Spleen (tissue), 7 donors: ENCODE data around the gene PVALEF.

Experiments used
- POLR2AphosphoS5 ChIP-seq, 3 donors: sonication (generic); formaldehyde crosslinking; IDR thresholded peaks; one replicate each; pipeline ENCODE4 v1.5.1; 2017; ENCODE audit warnings: antibody characterized with exemption in 3 of 3
- TF ChIP-seq, protein P1 (sequence below), 11 experiments: fragments of 200-600 bp in 7 of 11; fragments of 450-650 bp in 4 of 11; sonication (generic) in 4 of 11; IDR thresholded peaks in 8 of 11; conservative IDR thresholded peaks in 3 of 11; 1 replicate in 7 of 11; 2 replicates in 4 of 11; pipeline versions ENCODE4 v1.4.0 to v1.8.0; 2016 to 2021; ENCODE audit warnings: antibody characterized with exemption in 11 of 11, inconsistent platforms in 4 of 11, mild to moderate bottlenecking in 1 of 11
- donor health status: DM: no; HTN: no; CAD: no; lungs with moderate emphysema.
- donor health status: DM: no; HTN: no; CAD: no.
- donor health status: DM: no; HTN: no; CAD: no.

DNA sequence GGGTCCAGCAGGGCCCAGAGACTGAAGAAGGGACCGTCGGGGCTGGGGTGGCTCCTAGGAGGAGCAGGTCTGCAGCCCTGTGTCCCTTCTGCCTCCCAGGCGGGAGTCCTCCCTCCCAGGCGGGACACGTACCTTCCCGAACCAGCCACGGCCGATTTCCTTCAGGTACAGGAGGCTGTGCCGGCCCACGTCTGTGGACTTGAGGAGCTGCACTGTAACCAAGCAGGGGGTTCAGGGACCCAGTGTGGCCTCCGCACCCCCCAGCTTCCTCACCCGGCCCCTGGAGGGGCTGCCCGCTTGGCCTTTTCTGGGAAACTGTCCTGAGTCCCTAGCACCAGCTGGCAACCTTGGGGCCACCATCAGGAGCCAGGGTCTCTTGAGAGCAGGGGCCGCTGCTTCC, 37.0 kb upstream of the PVALEF start:
- TF ChIP-seq POLR2AphosphoS5 (IDR thresholded peaks at IDR 0.05): no peak
- TF ChIP-seq, protein P1, sequence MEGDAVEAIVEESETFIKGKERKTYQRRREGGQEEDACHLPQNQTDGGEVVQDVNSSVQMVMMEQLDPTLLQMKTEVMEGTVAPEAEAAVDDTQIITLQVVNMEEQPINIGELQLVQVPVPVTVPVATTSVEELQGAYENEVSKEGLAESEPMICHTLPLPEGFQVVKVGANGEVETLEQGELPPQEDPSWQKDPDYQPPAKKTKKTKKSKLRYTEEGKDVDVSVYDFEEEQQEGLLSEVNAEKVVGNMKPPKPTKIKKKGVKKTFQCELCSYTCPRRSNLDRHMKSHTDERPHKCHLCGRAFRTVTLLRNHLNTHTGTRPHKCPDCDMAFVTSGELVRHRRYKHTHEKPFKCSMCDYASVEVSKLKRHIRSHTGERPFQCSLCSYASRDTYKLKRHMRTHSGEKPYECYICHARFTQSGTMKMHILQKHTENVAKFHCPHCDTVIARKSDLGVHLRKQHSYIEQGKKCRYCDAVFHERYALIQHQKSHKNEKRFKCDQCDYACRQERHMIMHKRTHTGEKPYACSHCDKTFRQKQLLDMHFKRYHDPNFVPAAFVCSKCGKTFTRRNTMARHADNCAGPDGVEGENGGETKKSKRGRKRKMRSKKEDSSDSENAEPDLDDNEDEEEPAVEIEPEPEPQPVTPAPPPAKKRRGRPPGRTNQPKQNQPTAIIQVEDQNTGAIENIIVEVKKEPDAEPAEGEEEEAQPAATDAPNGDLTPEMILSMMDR (IDR thresholded peaks at IDR 0.05 in 8 of 11, conservative IDR thresholded peaks at IDR 0.05 in 3 of 11): no peak
